HG03095 (cell line): ENCODE data around the gene BNC2.

Experiments
- ATAC-seq: cut with Tn5 transposase; IDR thresholded peaks from one replicate; pipeline ENCODE4 v1.9.1; 2021; ENCODE audit warnings: moderate library complexity; ENCODE audit not compliant: unreplicated experiment

The BNC2 gene

DNA sequence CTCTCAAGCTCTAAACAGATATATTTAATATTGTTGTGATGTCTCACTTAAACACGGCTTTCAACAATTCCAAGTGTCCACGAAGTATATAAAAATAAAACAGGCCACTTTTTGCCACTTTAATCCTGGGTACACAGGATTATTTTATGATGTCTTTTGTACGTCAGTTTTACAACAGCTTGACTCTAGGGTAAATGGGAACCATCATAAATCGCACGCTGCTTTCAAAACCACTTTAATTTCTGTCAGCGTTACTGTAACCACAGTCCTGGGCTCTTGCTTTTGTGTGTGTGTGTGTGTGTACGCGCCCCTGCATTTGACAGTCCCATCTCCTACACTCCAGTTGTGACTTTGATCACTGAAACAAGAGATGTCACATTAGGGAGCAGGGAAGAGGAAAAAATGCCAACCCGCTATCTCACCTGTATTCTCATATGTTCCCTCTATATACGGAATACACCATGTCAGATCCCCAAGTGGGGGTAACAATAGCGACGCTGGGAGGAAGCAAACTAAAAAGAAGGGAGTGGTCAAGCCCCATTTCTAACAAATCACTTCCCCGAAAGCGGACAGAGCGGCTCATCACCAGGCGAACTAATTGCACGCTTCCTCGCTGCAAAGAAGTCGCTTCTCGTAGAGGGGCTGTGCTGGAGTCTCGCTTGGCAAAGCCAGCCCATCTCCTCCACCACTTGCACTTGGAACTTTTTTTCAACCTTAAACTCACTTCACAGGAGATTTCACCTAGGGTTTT, 1.2 kb downstream of the BNC2 start:
- no peak for ATAC-seq

DNA sequence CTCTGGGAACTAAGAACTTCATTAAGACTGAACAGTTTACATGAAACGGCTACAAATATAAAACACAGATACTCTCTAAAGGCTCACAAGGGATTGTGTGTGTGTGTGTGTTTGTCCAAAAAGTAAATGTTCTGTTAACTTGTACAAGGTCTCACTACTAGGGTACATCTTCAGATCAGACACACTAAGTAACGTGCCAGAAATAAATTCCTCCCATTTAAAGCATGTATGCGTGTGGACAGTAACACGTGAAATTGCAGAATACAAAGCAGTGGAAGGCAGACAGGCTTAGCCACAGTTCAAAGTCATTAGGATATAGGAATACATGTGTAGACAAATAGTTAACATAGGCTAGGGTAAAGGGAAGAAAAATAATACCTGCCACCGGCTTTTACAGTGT, 1.8 kb downstream of the BNC2 start:
- no peak for ATAC-seq

DNA sequence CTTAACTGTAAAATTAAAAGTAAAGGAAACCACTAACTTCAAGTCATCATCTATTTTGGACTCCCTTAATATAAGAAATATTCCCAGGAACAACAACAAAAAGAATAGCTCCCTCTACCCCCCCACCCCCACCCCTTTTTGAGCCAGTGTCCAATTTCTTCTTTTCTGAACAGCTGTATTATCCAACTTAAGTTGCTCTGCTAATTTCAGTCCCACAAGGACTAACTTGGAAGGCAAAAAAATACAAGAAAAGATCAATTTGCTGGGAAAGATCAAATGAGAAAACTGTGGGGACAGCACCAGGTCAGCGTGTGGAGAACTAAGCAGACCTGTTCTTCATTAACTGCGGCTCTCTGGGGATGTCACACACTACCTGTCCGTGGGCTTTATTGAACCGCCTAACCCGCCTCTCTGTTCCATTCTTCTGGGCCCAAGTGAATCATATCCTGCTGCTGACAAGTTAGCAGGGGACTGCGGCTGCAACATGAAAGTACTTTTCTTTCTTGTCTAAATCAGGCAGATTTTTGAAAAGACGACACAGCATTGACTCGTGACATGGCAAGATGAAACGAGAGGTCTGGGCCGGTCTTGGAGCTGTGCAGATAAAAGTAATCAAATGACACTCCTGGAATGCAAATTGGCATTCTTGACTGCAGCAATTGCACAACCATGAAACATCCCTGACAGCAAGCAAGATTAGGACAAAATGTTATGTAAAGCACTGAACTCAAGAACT, 2.7 kb downstream of the BNC2 start:
- ATAC-seq: no peak

DNA sequence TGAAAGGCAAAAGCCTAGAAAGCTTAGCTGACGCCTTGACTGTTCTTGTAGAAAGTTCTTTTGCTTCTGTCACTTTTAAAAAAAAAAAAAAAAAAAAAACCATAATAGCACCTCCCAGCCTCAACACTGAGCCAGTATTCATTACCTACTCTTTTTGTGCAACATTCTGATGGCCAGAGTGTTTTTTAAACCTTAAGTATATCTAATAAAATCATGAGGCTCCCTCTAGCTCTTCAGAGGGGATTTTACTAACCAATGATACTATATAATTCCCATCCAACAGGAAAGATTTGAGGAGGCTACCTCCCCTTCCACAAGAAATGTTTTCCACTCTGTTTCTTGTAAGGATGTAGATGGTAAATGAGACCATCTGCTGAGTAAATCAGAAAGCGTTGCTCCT, 3.9 kb downstream of the BNC2 start:
- ATAC-seq: no peak

DNA sequence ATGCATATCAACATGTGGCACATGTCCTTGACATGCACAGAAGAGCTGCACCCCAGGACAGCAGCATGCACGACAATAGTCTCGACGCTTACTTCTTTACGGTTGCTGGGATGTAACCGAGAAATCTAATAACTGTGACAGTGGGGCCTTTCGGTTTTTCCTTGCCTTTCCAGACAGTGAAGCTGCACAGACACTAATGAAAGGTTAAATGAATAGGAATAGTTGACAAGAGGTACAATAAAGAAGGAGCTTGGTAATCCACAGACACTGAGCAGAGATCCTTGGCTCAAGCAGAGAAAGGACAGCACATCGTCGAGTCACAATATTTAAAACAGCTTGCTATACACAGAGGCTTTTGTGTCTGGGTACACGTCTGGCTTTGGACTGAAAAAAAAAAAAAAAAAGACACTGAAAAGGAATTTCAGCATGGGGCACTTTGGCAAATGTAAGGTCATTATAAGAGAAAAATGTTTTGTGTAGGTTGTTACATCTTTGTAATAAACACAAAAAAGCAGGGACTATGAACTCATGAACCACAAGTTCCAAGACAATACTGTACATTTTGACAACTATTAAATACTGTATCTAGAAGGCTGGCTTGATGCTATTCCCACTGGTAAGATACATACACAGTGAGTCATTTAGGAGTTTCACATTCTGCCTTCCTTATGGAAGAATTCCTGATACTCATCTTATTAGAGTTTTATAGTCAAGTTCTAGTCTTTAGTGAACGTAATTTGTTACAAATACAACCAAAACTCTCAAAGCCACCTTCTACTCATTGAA, 5.6 kb downstream of the BNC2 start:
- ATAC-seq: no peak

DNA sequence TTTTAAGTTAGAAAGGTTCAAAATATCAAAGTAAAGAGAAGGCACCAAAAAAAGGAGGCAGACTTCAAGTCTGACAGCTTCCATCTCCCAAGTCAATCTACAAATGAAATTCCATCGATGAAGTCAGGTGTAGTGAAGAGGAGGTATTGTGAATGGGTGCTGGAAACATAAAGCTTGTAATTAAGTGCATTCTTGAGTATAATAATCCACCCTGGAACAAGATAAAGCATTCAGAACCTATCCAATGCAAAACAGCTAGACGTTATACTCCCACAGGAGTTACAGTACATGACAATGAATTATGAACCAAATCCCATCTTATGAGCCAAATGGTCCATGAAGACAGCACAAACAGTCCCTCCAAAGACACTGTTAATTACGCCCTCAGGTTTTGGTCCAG, 22.3 kb downstream of the BNC2 start:
- ATAC-seq: no peak

DNA sequence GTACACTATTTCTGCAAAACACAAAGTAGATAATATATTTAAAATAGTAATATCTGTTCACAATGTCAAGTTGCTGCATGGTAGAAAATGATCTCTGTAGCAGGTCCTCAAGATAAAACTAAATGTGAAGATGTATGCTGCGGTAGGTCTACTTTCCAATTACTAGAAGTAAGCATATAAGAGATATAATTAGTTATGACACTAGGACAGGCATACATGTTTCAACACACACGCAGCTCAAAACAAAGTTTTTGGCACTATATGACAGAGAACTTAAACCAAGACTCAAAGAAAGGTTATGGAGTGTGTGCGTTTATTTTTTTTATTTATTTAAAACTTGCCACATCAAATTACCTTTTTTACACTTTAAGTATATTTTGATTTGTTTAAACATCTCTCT, 23.5 kb downstream of the BNC2 start:
- no peak for ATAC-seq

DNA sequence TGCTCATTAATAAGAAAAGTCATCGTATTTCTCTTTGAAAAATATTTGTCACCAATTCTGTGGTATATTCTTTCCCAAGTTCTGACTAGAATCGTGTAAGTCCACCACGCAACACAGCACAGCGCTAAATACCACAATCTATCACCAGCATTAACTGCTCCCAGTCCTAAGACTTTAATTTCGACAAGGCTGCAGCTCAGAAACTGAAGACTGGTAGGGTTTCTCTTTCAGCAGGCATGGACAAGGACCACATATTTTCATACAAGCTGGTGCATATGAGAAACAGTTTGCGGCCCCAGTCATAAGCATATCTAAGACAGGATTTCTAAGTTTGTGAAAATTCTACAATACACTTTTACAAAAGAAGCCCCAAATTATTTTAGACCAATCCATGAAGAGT, 24.1 kb downstream of the BNC2 start:
- ATAC-seq: no peak

DNA sequence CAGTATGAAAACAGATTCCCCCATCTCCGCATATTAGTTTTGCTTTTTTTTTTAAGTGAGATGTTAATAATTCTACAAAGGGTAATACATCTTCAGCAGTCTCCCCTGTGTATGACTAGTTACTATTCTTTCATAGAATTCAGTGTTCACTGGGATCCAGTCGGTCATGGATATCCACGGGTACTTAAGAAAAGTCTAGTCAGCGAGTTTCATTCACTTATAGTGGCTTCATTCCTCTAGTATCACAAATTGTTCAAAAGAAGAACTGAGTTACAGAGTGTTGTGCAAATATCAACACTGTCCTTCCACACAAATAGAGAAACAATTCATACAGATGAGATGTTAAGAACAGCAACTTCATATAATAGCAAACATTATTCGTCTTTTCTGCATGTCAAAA, 35.7 kb downstream of the BNC2 start:
- ATAC-seq: no peak

DNA sequence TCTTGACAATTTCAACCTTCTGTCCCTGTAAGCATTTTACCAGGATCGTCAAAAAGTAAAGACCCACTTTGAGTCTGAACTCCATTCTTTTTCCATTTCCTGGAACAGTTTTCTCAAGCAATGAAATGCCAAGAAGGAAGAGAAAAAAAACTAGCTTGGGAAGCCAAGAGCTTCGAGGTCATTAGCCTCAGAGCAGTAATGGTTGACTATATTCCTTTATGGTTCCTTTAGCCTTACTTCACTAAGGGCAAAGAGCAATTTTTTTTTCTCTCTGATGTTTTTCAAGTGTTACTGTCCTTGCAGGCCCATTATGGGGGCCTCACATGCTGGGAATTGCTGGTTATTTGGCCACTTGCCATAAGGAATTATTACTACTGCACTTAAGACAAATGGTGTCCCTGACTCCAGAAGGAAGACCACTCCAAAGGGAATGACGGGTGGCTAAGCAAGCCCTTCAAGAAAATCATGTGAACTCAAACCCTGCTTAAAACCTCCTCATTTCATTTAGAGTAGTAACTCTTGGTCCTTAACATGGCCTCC, 37.1 kb downstream of the BNC2 start:
- ATAC-seq: no peak

DNA sequence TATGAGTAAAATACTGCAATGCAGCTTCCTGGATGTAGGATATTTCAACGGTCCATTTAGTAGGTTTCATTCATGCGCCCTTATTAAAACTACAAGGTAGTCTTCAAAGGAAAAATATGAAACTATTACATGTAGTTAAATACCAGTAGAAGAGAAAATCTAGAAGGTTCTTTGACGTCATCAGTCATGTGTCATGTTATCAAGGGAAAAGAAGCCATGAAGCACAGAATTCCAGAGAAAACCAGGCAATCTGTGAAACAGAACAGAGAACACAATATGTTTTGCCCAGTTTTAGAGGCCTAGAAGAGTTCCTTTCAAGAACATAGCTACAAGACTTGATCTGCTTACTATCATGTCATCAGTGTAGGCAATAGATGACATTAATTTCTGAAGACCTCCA, 38.4 kb downstream of the BNC2 start:
- ATAC-seq: no peak

DNA sequence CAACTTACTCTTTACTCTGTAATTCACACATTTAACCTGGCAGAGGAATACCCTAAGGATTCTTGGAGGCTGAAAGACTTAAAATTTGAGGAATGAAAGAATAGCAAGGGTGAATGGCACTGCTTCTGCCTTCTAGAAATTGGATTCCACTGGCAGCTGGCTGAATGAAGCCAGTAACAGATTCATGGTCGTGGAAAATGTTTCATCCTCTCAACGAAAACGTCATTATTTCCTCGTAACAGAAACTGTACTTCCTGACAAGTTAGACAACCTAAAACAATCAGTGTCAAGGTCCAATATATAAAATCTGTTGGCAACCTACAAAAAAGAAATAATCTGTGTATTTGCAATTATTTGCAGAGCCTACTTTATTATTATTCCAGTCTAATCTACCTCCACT, 39.7 kb downstream of the BNC2 start:
- ATAC-seq: no peak

DNA sequence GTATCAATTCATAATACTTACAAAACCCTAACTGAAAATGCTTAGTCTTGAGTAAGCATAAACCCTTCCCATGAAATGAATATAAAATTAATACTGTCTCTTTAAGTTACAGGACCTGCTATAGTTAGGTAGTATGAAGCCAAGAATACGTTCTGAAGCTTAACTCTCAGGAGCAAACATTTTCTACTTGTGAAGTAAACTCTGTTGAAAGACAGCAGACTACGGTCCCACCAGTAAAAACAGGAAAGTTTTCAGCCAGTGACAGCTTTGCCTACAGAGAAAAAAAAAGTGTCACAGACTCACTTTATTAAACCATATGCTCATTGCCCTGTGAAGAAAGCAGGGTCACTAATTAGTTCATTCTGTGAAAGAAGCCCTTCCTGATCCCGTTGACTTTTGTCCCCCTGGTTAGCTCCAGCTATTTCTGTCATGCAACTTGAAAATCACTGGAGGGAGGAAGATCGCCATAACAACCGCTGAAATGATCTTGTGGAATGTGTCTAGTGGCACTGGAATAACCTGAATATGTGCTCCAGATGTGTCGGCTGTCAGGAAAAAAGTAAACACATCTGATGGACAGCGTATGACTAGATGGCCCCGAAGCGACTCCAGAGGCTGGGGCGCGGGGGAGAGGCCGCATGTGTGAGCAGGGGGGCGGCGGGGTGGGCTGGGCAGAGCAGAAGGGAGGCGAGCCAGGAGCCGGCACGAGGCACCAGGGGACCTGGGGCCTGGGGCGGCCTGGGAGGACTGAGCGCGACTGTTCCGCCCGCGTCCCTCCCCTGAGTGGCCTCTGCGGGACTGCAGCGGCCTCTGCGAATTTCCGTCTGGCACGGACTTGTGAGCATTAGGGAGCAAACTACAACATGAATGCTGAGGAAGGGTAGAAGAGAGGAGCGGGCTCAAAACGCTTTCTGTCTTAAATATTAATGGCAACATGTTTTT, 41.9 kb downstream of the BNC2 start:
- ATAC-seq: no peak

DNA sequence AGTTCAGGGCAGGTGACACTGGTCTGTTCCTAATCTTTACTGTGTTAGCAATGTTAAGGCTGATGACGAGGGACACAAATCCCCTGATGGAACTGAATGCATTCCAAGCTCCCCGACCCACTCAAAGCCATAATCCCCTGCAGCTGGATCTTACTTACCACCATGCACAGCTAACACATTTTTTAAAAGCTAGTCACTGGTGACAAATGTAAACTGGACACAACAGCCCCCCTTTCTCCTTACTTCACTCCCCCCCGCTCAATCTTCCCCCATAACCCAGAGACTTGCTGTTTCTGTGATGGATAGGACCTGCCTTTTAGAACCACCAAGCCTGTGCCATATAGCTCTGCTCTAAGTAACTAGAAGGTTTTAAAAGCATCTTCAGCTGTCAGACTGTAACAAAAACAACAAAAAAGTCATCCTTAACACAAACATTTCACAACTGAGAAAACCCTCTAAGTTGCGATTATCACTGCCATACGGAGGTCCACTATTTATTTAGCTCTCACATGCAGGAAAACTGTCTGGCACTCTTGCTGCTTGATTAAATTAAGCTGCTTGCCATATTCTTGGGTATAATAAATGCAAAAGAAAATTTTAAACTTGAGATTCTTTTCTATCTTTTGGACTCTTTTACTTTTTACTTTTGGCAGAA, 44.4 kb downstream of the BNC2 start:
- ATAC-seq: no peak

DNA sequence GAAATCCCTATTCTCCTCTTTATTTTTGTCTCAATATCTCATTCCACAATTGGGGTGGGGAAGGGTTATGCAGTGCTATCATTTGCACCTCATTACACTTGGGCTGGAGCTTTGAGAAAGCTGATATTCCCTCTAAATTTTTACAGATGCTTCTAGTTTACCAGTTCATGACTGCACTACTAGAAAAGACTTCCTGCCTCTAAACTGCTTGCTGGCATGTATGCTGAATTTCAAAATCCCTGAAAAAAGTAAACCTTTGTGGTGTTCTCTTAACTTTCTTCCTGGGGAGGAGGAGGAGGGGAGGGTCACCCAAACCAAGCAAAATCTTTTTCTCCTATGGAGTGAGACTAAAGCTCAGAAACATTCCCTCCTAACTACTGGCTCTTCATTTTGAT, 45.1 kb downstream of the BNC2 start:
- no peak for ATAC-seq

DNA sequence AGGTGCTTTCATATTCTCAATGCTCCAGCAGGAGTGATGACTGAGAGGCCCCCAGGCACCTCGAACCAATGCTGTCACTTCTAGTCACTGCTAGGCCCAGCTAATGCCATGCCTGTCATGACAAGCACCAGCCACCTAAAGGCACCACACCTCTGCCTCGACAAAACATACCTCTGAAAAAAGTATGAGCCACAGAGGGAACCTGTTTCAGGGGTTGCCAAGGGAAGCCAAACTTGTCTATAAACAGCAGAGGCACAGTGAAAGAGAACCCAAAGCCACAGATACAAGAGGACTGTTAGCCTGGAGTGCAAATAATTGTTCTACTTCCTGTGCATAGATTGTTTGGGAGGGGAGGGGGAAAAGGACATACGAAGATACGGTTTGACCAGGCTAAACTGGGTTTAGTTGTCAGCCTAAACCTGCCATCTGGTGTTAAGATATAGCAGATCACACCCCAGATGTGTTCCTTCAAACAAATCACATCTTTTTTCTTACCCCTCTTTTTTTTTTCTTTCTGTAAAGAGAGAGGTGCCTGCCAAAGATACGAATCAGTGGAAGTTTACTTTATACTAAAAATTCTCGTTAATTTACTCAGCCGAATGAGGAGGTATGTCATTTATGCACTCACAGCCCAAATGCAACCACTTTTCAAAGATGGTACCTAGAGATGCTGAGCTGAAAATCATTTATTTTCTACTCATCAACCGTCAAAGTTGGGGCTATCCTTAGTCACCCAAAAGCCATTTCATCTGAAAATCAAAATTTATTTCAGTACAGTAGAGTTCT, 45.7 kb downstream of the BNC2 start:
- no peak for ATAC-seq

DNA sequence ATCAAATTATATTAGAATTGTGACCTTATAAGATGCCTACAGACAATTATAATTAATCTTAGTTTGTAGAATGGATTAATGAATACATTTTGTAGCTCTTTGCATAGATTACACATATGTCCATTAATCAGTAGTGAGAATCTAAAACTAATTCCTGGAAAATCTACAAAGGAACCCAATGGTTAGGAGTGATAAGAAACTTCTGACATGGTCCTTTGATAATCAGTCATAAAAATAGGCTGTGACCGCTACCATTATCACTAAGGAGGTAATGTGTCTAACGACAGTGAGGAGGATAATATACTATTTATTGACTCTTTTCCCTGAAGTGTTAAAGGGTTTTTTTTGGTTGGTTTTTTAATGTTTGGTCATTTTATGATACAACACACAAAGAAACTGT, 46.6 kb downstream of the BNC2 start:
- no peak for ATAC-seq

DNA sequence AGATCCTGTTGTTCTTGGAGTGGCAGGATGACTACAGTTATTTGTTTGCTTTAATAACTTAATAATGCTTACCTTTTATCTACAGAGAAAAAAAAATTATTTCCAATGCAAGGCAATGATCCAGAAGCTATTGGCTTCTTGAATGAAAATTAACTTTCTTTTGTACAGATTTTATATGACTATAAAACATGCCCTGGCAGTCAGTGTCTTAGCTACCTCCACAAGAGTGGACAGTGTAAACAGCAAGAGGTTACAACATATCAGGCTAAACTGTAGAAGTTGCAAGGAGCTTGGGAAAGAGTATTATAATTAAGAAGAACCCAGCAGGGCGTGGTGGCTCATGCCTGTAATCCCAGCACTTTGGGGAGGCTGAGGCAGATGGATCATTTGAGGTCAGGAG, 49.1 kb downstream of the BNC2 start:
- ATAC-seq: no peak

DNA sequence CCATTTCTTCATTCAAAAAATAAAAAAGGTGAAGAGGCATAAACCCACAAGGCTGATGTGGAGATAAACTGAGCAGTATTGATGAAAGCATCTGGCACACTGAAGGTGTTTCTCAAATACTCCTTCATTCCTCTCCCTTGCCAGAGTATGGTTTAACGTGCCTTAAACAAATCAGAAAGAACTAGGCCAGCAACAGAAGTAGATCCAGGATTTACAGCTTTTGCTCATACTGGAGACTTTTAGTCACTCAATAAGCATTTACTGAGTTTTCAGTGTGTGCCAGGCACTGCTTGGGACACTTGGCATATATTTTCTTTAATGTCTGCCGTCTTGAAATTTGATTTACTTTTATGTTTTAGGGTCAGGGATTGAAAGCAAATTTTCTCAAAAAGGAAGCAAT, 53.0 kb downstream of the BNC2 start:
- no peak for ATAC-seq
